Ecto neural progenitor cell (in vitro differentiated cells): ENCODE data around the gene THSD4.
"Not testable (repeated sequence)": the region's sequence is repeated elsewhere in the genome, so short reads cannot be mapped to it uniquely, and the experiment has no call there.

Experiments used
- DNase-seq: peaks from one replicate; pipeline ENCODE4 v3.0.0-alpha.2; 2018; ENCODE audit warnings: low spot score

The THSD4 gene

GRCh38 chr15:71149646-71150557 lies 34.6 kb downstream of the THSD4 start:
- no peak for DNase-seq

- DNase-seq: no peak
Measured at GRCh38 chr15:71151081-71151480, 35.8 kb downstream of the THSD4 start.

GRCh38 chr15:71152542-71152941 lies 37.3 kb downstream of the THSD4 start:
- DNase-seq: no peak

- DNase-seq: no peak
Measured at GRCh38 chr15:71153823-71154524, 38.7 kb downstream of the THSD4 start.

GRCh38 chr15:71154607-71155200 lies 39.4 kb downstream of the THSD4 start:
- DNase-seq: no peak

- no peak for DNase-seq
Measured at GRCh38 chr15:71155534-71155933, 40.3 kb downstream of the THSD4 start.

GRCh38 chr15:71160976-71161375 lies 45.7 kb downstream of the THSD4 start:
- no peak for DNase-seq

- DNase-seq: no peak
Measured at GRCh38 chr15:71162309-71162708, 47.0 kb downstream of the THSD4 start.

GRCh38 chr15:71164606-71165005 lies 49.3 kb downstream of the THSD4 start:
- not testable (repeated sequence) for DNase-seq

GRCh38 chr15:71167445-71168165 lies 52.3 kb downstream of the THSD4 start:
- no peak for DNase-seq

- no peak for DNase-seq
Measured at GRCh38 chr15:71168166-71168834, 53.0 kb downstream of the THSD4 start.

- DNase-seq: no peak
Measured at GRCh38 chr15:71170163-71170562, 54.9 kb downstream of the THSD4 start.

- DNase-seq: no peak
Measured at GRCh38 chr15:71171195-71171594, 55.9 kb downstream of the THSD4 start.

GRCh38 chr15:71174360-71174759 lies 59.1 kb downstream of the THSD4 start:
- not testable (repeated sequence) for DNase-seq

GRCh38 chr15:71180986-71181853 lies 65.9 kb downstream of the THSD4 start:
- no peak for DNase-seq

- DNase-seq: no peak
Measured at GRCh38 chr15:71182522-71182921, 67.3 kb downstream of the THSD4 start.

- no peak for DNase-seq
Measured at GRCh38 chr15:71183063-71183462, 67.8 kb downstream of the THSD4 start.

- DNase-seq: no peak
Measured at GRCh38 chr15:71185706-71186105, 70.4 kb downstream of the THSD4 start.

GRCh38 chr15:71186267-71186666 lies 71.0 kb downstream of the THSD4 start:
- DNase-seq: peak; percentile 15

GRCh38 chr15:71187078-71187477 lies 71.8 kb downstream of the THSD4 start:
- peak; percentile 30 for DNase-seq

GRCh38 chr15:71187526-71187925 lies 72.3 kb downstream of the THSD4 start:
- DNase-seq: no peak
